NOMO-1 treated with DMSO at 0.1 percent for 48 hours (cell line): Measurements from ENCODE around the gene GLIPR1L1.

Source experiments
- DNase-seq: peaks from one replicate; lab custom pipeline; 2025; ENCODE audit not compliant: unreplicated experiment; lab: John Stamatoyannopoulos, UW

The GLIPR1L1 gene

DNA sequence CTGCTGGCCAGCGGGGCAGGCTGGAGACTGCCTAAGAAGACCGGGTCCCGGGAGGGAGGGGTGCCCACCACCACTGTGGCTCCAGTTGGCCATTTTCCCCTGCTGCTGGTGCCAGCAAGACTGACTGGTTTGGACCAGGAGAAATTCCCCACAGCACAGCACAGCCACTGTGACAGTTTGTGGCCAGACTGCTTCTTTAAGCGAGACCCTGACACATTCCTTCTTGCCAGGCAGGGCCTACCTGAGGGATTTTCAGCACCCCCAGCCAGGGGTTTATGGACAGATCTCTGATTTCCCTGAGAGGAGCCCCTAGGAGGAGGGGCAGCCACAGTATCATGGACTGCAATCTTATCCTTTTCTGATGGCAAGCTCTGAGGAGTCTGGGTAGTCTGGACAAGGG is 15.5 kb downstream of the GLIPR1L1 start:
- no peak for DNase-seq

DNA sequence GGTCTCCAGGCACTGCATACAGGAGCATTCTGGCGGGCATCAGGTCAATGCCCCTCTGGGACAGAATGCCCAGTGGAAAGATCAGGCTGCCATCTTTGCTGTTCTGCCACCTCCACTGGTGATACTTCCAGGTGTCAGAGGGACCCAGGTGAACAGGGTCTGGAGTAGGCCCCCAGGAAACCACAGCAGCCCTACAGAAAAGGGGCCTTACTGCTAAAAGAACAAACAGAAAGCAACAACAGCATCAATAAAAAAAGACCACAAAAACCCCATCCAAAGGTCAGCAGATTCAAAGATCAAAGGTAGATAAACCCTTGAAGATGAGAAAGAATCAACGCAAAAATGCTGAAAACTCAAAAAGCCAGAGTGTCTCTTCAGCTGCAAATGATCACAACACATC is 15.9 kb downstream of the GLIPR1L1 start:
- no peak for DNase-seq

DNA sequence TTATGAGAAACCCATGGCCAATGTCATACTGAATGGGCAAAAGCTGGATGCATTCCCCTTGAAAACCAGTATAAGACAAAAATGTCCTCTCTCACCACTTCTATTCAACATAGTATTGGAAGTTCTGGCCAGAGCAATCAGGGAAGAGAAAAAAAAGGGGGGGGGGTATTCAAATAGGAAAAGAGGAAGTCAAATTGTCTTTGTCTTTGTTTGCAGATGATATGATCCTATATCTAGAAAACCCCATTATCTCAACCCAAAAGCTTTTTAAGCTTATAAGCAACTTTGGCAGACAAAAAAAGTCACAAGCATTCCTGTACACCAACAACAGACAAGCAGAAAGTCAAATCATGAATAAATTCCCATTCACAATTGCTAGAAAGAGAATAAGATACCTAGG is 19.5 kb downstream of the GLIPR1L1 start:
- DNase-seq = no peak

DNA sequence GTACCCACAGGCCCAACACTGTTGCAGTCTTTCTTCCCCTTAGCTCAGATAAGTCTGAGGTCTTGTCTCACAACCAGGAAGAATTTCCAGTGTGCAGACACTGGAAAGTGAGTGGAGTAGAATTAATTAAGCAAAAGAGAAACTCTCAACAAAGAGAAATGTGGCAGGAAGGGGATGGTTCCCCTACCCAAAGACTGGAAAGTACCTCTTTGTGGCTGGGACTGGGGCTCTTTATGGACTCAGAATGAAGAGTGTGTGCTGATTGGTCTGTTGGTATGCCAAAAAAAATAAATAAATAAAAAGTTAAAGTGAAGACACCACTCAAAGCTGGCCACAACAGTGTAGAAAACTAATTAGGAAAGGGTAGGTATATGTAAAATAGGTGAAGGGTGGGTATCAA is 26.4 kb downstream of the GLIPR1L1 start:
- no peak for DNase-seq

- no peak for DNase-seq
Measured at GRCh38 chr12:75361408-75361807, 26.9 kb downstream of the GLIPR1L1 start.

- peak; percentile 75 for DNase-seq
Measured at GRCh38 chr12:75364919-75365318, 30.4 kb downstream of the GLIPR1L1 start.

DNA sequence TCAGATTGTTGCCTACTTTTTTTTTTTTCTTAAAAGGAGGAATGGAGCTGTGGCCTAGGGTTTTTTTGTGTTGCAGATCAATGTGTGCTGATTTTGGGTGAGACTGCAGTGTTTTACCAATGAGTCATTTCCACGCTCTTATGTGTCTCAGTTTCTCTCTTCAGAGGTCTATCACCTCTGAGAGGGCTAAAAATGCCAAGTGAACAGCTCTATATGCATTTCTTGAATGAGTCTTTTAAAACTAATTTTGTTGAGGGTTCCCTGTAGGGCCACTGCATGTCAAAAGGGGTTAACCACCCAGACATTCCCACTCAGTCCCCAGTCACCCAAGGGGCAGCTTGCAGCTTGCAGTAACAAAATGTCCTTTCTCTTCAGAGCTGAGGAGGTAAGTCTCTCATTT is 32.2 kb downstream of the GLIPR1L1 start:
- DNase-seq = no peak

- DNase-seq = no peak
Measured at GRCh38 chr12:75374971-75375370, 40.5 kb downstream of the GLIPR1L1 start.

GRCh38 chr12:75378354-75378753 is 43.9 kb downstream of the GLIPR1L1 start:
- no peak for DNase-seq

- DNase-seq = no peak
Measured at GRCh38 chr12:75389061-75389460, 54.6 kb downstream of the GLIPR1L1 start.

- DNase-seq = no peak
Measured at GRCh38 chr12:75389706-75390105, 55.2 kb downstream of the GLIPR1L1 start.

DNA sequence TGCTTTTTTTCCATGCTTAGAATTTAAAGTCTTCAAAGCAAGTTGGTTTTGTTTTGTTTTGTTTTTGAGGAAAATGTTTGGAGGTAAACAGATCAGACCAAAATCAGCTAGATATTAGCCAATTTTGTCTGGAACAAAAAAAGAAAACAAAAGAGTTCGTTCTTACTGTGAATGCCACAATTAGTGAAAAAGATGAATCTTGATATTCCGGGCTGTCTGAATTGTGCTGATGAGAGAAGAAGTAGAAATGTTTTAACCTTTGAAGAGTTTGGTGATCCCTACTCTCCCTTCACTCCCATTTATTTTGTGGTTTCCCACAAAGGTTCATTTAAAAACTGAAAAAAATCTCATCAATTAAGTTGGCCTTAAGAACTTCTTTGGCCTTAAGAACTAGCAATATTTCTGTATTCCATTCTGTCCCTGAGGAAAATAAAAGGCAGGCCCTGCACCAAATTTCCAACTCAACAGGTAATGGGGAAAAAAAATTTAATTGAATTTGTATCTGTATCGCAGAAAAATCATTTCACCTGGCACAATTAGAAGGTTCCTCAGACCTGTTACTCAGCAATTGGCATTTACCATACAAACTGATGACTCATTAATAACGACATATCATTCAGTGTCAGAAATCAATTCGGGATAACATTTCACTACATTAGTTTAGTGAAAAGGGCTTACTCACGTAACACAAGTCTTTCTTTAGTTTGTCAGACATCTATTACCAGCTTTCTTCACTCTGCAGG is 55.9 kb downstream of the GLIPR1L1 start:
- no peak for DNase-seq

- DNase-seq = peak; percentile 90
Measured at GRCh38 chr12:75390899-75391538, 56.5 kb downstream of the GLIPR1L1 start, which contains the start of gene GLIPR1L2. GLIPR1L2 (plus strand) TSS chr12:75391089; CDS start chr12:75391117, 28 bp downstream.

DNA sequence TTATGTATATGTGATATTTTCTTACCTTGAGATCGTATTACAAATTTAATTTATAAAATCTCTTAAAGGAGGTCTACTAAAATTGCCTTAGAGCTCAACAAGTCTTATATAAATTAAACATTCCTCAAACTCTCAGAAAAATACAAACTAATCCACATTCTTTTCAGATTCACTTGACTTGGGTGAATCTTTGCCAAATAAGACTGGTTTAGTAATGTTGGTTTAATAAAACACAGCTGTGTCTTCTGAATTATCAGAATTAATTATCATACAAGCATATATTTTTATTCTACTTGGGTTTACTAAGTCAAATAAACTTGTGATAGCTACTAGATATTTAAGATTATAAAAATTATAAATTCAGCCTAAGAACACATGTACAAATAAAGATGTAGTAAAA is 69.8 kb downstream of the GLIPR1L1 start:
- DNase-seq = no peak

DNA sequence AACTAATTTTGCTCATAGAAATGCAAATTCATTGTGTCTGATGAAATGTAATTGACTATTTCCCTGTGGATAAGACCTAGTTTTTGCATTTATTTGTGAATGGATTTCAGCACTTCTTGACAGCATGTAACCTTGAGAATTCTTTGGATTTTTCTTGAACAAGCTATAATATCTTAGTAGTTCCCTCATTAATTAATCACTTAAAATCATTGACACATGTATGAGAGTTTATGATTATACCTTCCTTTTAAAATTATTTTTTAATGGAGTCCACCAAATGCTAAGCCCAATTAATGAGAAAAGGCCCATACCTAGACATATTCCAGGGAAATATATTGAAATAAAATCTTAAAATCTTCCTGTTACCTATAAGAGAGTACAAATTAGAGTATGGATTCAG is 73.2 kb downstream of the GLIPR1L1 start:
- DNase-seq = no peak

DNA sequence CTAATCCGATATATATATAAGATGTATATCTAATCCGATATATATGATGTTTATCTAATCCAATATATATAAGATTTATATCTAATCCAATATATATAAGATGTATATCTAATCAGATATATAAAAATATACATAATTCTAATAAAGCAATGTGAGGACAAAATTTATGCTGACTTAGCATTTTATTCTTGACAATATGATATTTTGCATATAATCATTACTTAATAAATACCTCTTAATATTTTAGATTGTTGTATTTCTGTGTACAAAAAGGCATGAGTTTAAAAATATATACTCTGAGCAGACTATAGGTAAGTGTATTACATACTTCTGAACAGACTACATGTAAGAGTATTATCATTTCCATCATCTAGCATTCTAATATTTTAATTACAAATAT is 75.4 kb downstream of the GLIPR1L1 start:
- no peak for DNase-seq

DNA sequence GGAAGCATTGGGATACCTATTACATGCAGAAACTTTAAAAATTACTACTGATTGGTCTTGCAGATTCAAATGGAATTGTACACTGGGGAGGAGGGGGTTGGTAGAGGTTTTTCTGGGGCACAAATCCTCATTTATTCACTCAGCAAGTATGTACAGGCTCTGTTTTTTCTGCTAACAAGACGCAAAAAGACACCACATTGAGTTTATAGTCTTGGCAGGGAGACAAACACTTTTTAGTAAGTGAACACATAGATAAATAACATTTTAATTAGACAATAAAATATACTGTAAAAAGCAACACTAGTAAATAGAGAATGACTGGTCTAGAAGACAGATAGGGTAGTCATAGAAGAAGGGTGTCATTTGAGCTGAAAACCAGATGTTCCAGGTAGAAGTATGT is 80.2 kb downstream of the GLIPR1L1 start:
- no peak for DNase-seq

- no peak for DNase-seq
Measured at GRCh38 chr12:75419841-75420240, 85.4 kb downstream of the GLIPR1L1 start.
